Neuronal stem cell (in vitro differentiated cells): ENCODE data around the gene NUTM1.

Source experiments
- DNase-seq: peaks from one replicate; pipeline ENCODE4 v3.0.0-alpha.2; 2013; ENCODE audit warnings: low spot score
- H2AFZ ChIP-seq: one replicate; pipeline ENCODE4 v1.6.1; 2013; ENCODE audit warnings: mild to moderate bottlenecking, low read length, inconsistent platforms
- H2AK5ac ChIP-seq: 2 replicates; pipeline ENCODE4 v1.6.1; 2013; ENCODE audit warnings: low read depth, mild to moderate bottlenecking, inconsistent platforms, low read length, moderate library complexity, mixed read lengths
- H2BK120ac ChIP-seq: 2 replicates; pipeline ENCODE4 v1.6.1; 2013; ENCODE audit warnings: low read depth, mild to moderate bottlenecking, inconsistent platforms, low read length, moderate library complexity, mixed read lengths
- H2BK12ac ChIP-seq: one replicate; pipeline ENCODE4 v1.6.1; 2013; ENCODE audit warnings: low read length, inconsistent platforms
- H2BK15ac ChIP-seq: 2 replicates; pipeline ENCODE4 v1.6.1; 2013; ENCODE audit warnings: mild to moderate bottlenecking, low read length, inconsistent platforms, mixed read lengths
- H2BK5ac ChIP-seq: one replicate; pipeline ENCODE4 v1.6.1; 2013; ENCODE audit warnings: inconsistent platforms, mild to moderate bottlenecking, low read length, moderate library complexity
- H3K14ac ChIP-seq: one replicate; pipeline ENCODE4 v1.6.1; 2013; ENCODE audit warnings: low read length, inconsistent platforms
- H3K18ac ChIP-seq: 2 replicates; pipeline ENCODE4 v1.6.1; 2013; ENCODE audit warnings: low read length, inconsistent platforms
- H3K23ac ChIP-seq: 2 replicates; pipeline ENCODE4 v1.6.1; 2013; ENCODE audit warnings: low read depth, mild to moderate bottlenecking, mixed read lengths, low read length, inconsistent platforms; ENCODE audit not compliant: poor library complexity
- H3K27ac ChIP-seq: replicated peaks from 3 replicates; pipeline ENCODE4 v1.5.1; 2013; ENCODE audit warnings: low read length, inconsistent platforms
- H3K27me3 ChIP-seq, 3 experiments: 2 replicates each; pipeline ENCODE4 v1.6.1; 2013; ENCODE audit warnings: low read length in 3 of 3, mild to moderate bottlenecking in 2 of 3, inconsistent platforms in 1 of 3, low read depth in 1 of 3, mixed read lengths in 1 of 3, moderate library complexity in 1 of 3; ENCODE audit not compliant: control insufficient read depth in 3 of 3, insufficient read depth in 3 of 3
- H3K36me3 ChIP-seq, 2 donors: replicated peaks in 1 of 2; 2 replicates each; pipeline ENCODE4 v1.6.1; 2013; ENCODE audit warnings: low read length in 2 of 2; ENCODE audit not compliant: control insufficient read depth in 2 of 2, insufficient read depth in 2 of 2
- H3K4ac ChIP-seq: 2 replicates; pipeline ENCODE4 v1.6.1; 2013; ENCODE audit warnings: inconsistent platforms, mild to moderate bottlenecking, low read length, moderate library complexity
- H3K4me1 ChIP-seq, 2 donors: 1 replicate in 1 of 2; 2 replicates in 1 of 2; pipeline ENCODE4 v1.6.1; 2013; ENCODE audit warnings: low read length in 2 of 2, low read depth in 1 of 2; ENCODE audit not compliant: control insufficient read depth in 2 of 2, insufficient read depth in 1 of 2
- H3K4me2 ChIP-seq: one replicate; pipeline ENCODE4 v1.6.1; 2013; ENCODE audit warnings: mild to moderate bottlenecking, low read length, inconsistent platforms; ENCODE audit not compliant: insufficient read depth, poor library complexity, severe bottlenecking
- H3K4me3 ChIP-seq, 2 donors: 2 replicates each; pipeline ENCODE4 v1.5.1; 2013; ENCODE audit warnings: low read length in 2 of 2, mild to moderate bottlenecking in 2 of 2, inconsistent platforms in 1 of 2, moderate library complexity in 1 of 2
- H3K79me1 ChIP-seq: one replicate; pipeline ENCODE4 v1.6.1; 2013; ENCODE audit warnings: low read depth, mild to moderate bottlenecking, inconsistent platforms, low read length, moderate library complexity
- H3K9ac ChIP-seq: one replicate; pipeline ENCODE4 v1.6.1; 2013; ENCODE audit warnings: mild to moderate bottlenecking, low read depth, low read length, inconsistent platforms; ENCODE audit not compliant: poor library complexity
- H3K9me3 ChIP-seq, 2 donors: replicated peaks in 1 of 2; 2 replicates each; pipeline versions ENCODE3 to v1.6.1; 2013; ENCODE audit warnings: low read length in 2 of 2, mild to moderate bottlenecking in 2 of 2, inconsistent platforms in 1 of 2, low read depth in 1 of 2, mixed read lengths in 1 of 2, moderate library complexity in 1 of 2; ENCODE audit not compliant: control insufficient read depth in 2 of 2, insufficient read depth in 1 of 2
- H4K8ac ChIP-seq: one replicate; pipeline ENCODE4 v1.6.1; 2013; ENCODE audit warnings: low read depth, mild to moderate bottlenecking, inconsistent platforms, low read length, moderate library complexity
- H4K91ac ChIP-seq: one replicate; pipeline ENCODE4 v1.6.1; 2013; ENCODE audit warnings: low read length, low read depth, mild to moderate bottlenecking, inconsistent platforms; ENCODE audit not compliant: poor library complexity
- WGBS, 2 donors: extraction: QIAGEN DNeasy Blood & Tissue Kit; methylation state at CpG; one replicate each; pipeline ENCODE4 v1.1.7; 2013; ENCODE audit warnings: missing lambda C conversion rate in 2 of 2, mixed read lengths in 1 of 2; ENCODE audit not compliant: insufficient read length in 2 of 2, insufficient replicate concordance in 1 of 2; ENCODE audit errors: extremely low coverage in 2 of 2; 5-methylcytosine and 5-hydroxymethylcytosine counted together

Gene NUTM1

GRCh38 chr15:34359416-34359815 lies 16.3 kb downstream of the NUTM1 start:
- no peak overlapping the region for H3K14ac ChIP-seq
- H3K4me2 ChIP-seq = no peak overlapping the region
- H3K27me3 ChIP-seq = no peaks in the 10 kb centered on the region
- H3K9ac ChIP-seq = peak overlapping the region; percentile 50
- H2BK15ac ChIP-seq = no peak overlapping the region
- H3K36me3 ChIP-seq = peaks cover 48 to 77% of the 10 kb centered on the region in 2 donors
- no peak overlapping the region for H4K8ac ChIP-seq
- no peak overlapping the region for H3K4me3 ChIP-seq
- H3K18ac ChIP-seq = no peak overlapping the region
- H4K91ac ChIP-seq = no peak overlapping the region
- H3K4ac ChIP-seq = no peak overlapping the region
- peak overlapping the region; percentile 38 for H3K23ac ChIP-seq
- no peaks in the 10 kb centered on the region for H3K79me1 ChIP-seq
- H3K9me3 ChIP-seq = no peaks in the 10 kb centered on the region
- no peak overlapping the region for H2BK12ac ChIP-seq
- DNase-seq = no peak
- no peak overlapping the region for H2AK5ac ChIP-seq
- no peaks in the 10 kb centered on the region for H3K4me1 ChIP-seq
- no peak overlapping the region for H3K27ac ChIP-seq
- peak overlapping the region; percentile 52 for H2BK120ac ChIP-seq
- no peak overlapping the region for H2BK5ac ChIP-seq
- no CpG with 5 or more reads among the region's 3 CpGs for WGBS, 2 donors
- no peak overlapping the region for H2AFZ ChIP-seq

GRCh38 chr15:34360298-34360697 lies 17.2 kb downstream of the NUTM1 start:
- Histone ChIP-seq H3K23ac (no peak overlapping the region), H3K4me2 (no peak overlapping the region), H3K27ac (no peak overlapping the region), H4K91ac (no peak overlapping the region), H3K36me3 (peaks cover 46 to 77% of the 10 kb centered on the region in 2 donors), H3K9me3 (peaks cover 0 to 1% of the 10 kb centered on the region in 2 donors), H3K9ac (no peak overlapping the region), H3K4me3 (no peak overlapping the region), H2BK12ac (no peak overlapping the region), H2BK5ac (no peak overlapping the region), H2AFZ (no peak overlapping the region), H2BK15ac (no peak overlapping the region), H3K4ac (no peak overlapping the region), H3K18ac (no peak overlapping the region), H3K4me1 (no peaks in the 10 kb centered on the region), H4K8ac (no peak overlapping the region), H3K27me3 (no peaks in the 10 kb centered on the region), H3K14ac (no peak overlapping the region), H3K79me1 (peaks cover 2% of the 10 kb centered on the region), H2AK5ac (no peak overlapping the region), H2BK120ac (no peak overlapping the region)
- WGBS, 2 donors = no CpG with 5 or more reads among the region's 1 CpG
- DNase-seq = no peak

- WGBS, 2 donors = no CpG with 5 or more reads among the region's 7 CpGs
- H4K8ac ChIP-seq = no peak overlapping the region
- H3K14ac ChIP-seq = no peak overlapping the region
- peaks cover 0 to 1% of the 10 kb centered on the region in 2 donors for H3K9me3 ChIP-seq
- no peak overlapping the region for H3K27ac ChIP-seq
- H4K91ac ChIP-seq = no peak overlapping the region
- H2AFZ ChIP-seq = no peak overlapping the region
- H2BK15ac ChIP-seq = no peak overlapping the region
- no peak overlapping the region for H3K4ac ChIP-seq
- no peak overlapping the region for H3K9ac ChIP-seq
- H3K4me2 ChIP-seq = no peak overlapping the region
- H3K4me1 ChIP-seq = peaks cover 6 to 8% of the 10 kb centered on the region in 2 donors
- no peak overlapping the region for H3K23ac ChIP-seq
- H3K36me3 ChIP-seq = peaks cover 39 to 72% of the 10 kb centered on the region in 2 donors
- no peak overlapping the region for H2AK5ac ChIP-seq
- H2BK5ac ChIP-seq = no peak overlapping the region
- no peaks in the 10 kb centered on the region for H3K27me3 ChIP-seq
- no peak overlapping the region for H2BK120ac ChIP-seq
- no peak overlapping the region for H3K18ac ChIP-seq
- H2BK12ac ChIP-seq = peak overlapping the region; percentile 34
- peaks cover 4% of the 10 kb centered on the region for H3K79me1 ChIP-seq
- DNase-seq = no peak
- no peak overlapping the region for H3K4me3 ChIP-seq
Measured at GRCh38 chr15:34361278-34361677, 18.2 kb downstream of the NUTM1 start.

- H4K91ac ChIP-seq = no peak overlapping the region
- peaks cover 34 to 63% of the 10 kb centered on the region in 2 donors for H3K36me3 ChIP-seq
Measured at GRCh38 chr15:34362047-34362773, 19.1 kb downstream of the NUTM1 start.

More at GRCh38 chr15:34362047-34362773, 19.1 kb downstream of the NUTM1 start:
- no peak overlapping the region for H4K8ac ChIP-seq
- H2BK15ac ChIP-seq = no peak overlapping the region
- no peak for DNase-seq
- no peak overlapping the region for H3K4ac ChIP-seq
- no peak overlapping the region for H2BK5ac ChIP-seq
- H2BK12ac ChIP-seq = no peak overlapping the region
- no peak overlapping the region for H3K9ac ChIP-seq
- no peak overlapping the region for H3K4me3 ChIP-seq
- H3K23ac ChIP-seq = no peak overlapping the region
- no peak overlapping the region for H3K27ac ChIP-seq
- peaks cover 0 to 1% of the 10 kb centered on the region in 2 donors for H3K9me3 ChIP-seq
- H3K27me3 ChIP-seq = no peaks in the 10 kb centered on the region
- peaks cover 6 to 8% of the 10 kb centered on the region in 2 donors for H3K4me1 ChIP-seq
- H3K4me2 ChIP-seq = no peak overlapping the region
- H2BK120ac ChIP-seq = no peak overlapping the region
- H2AK5ac ChIP-seq = no peak overlapping the region
- no peak overlapping the region for H3K14ac ChIP-seq
- no peak overlapping the region for H3K18ac ChIP-seq
- H3K79me1 ChIP-seq = peaks cover 4% of the 10 kb centered on the region
- H2AFZ ChIP-seq = no peak overlapping the region
- no CpG with 5 or more reads among the region's 10 CpGs for WGBS, 2 donors
